ENCODE data around the gene TMEM130.

The TMEM130 gene

GRCh38 chr7:98840722-98841121, 29.1 kb downstream of the TMEM130 start:
- DNase-seq: no peak

DNA sequence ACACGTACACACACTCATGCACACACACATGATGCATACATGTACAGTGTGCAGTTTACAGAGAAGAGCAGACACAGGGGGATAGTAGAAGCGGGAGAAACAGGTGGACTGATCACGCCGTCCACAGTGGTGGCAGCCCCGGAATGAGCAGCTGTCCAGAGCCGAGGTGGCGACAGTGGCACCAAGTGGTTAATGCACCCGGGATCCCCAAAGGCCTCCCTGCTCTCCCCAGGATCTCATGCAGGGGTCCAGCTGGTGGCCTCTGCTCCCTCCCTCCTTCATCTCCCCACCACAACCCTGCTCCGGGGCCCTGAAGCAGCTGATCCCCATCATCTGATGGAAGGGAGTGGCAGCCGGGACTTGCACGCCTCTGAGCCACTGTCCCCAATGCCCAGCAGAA, 29.7 kb downstream of the TMEM130 start:
- no peak for DNase-seq

GRCh38 chr7:98837630-98837972, 32.2 kb downstream of the TMEM130 start:
- no peak for DNase-seq

DNA sequence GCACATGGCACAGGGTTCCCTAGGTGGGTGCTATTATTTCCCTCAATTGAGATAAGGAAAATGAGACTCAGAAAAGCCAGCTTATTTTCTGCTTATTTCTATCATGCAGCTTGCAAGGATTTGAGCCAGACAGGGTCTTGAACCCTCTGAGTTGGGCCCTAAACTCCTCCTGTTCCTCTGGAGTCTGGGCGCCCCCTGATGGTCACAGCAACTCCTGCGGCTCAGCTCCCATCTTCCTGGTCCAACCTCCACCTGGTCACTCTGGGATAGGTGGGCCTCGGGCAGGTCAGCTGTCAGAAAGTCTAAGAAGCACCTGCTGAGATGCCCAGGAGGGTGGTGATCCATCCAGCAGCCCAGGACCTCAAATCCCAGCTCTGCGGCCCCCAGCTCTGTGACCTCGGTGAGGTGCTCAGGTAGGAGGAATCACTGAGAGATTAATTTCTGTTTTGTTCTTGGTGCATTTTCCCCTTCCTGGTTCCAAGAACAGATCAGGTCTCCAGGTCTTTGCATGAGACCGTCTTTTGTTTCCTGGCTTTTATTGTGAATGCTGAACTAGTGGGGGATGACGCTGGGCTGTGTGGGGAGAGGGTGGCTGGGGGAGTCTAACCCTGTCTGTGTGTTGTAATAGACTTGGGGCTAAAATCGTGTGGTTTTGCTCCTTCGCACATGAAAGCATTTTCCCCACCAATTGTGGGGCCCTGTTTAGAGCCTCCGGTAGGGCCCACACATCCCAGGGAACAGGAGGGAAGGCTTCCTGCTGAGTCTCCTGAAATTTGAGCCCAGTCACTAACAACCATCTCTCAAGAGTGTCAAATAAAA, 32.8 kb downstream of the TMEM130 start:
- peak; percentile 21 for DNase-seq

GRCh38 chr7:98834949-98835348, 34.9 kb downstream of the TMEM130 start:
- DNase-seq: no peak

- DNase-seq: no peak
Measured at GRCh38 chr7:98833022-98833421, 36.8 kb downstream of the TMEM130 start.

DNA sequence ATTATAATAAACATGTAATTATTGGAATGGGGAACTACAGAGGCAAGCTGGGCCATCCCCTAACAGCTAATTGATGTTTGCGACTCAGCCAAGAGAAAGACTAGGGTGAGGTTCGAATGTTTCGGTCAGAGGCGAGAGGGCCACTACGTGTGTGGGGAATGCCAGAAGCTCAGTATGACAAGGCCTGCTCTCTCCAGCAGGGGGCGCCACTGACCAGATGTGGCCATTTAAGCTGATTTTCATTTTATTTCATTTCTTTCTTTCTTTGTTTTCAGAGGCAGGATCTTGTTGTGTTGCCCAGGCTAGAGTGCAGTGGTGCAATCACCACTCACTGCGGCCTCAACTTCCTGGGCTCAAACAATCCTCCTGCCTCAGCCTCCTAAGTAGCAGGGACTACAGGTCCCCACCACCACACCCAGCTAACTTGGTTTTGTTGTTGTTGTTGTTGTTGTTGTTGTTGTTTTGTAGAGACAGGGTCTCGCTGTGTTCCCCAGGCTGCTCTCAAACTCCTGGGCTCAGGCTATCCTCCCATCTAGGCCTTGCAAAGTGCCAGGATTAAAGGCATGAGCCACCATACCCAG, 38.1 kb downstream of the TMEM130 start:
- DNase-seq: peak; percentile 29

GRCh38 chr7:98830972-98831548, 38.8 kb downstream of the TMEM130 start:
- DNase-seq: no peak

DNA sequence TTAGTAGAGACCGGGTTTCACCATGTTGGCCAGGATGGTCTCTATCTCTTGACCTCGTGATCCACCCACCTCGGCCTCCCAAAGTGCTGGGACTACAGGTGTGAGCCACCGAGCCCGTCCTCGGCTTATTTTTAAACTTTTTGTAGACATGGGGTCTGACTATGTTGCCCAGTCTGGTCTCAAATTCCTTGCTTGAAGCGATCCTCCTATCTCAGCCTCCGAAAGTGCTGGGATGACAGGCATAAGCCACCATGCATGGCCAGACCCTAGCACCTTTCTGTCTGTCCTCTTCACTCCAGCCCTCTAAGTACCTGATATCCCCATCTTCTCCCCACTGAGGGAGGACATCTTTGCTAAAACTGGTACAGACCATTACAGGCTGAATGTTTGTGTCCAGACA, 41.4 kb downstream of the TMEM130 start:
- no peak for DNase-seq

DNA sequence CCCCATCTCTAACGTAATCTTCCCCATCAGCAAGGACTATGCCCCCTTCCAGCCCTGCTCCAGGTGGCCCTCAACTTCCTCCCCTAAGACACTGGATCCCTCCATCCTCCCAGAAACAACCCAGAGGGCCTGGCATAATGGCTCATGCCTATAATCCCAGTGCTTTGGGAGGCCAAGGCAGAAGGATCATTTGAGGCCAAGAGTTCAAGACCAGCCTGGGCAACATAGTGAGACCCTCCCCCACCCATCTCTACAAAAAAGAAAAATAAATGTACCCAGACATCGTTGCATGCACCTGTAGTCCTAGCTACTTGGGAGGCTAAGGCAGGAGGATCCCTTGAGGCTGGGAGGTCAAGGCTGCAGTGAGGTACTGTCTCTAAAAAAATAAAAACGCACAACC, 42.6 kb downstream of the TMEM130 start:
- no peak for DNase-seq

- DNase-seq: no peak
Measured at GRCh38 chr7:98826811-98827231, 43.0 kb downstream of the TMEM130 start.

DNA sequence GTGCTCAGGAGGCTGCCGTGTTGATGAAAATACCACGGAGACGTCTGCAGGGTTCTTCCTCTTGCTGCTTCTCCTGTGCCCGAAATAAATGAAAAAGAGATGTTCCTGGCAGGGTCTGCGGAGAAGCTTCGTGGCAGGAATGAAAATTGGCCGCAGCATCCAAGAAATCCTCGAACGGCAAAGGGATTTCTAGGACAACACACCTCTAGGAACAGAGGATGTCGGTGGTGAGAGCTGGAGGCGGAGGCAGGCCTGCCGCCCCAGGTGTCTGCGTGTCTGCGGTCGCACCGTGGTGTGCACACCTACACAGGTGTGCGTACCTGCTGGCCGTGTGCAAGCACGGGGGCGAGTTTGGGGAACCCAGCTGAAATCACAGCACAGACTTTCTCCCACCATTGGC, 43.4 kb downstream of the TMEM130 start:
- no peak for DNase-seq

DNA sequence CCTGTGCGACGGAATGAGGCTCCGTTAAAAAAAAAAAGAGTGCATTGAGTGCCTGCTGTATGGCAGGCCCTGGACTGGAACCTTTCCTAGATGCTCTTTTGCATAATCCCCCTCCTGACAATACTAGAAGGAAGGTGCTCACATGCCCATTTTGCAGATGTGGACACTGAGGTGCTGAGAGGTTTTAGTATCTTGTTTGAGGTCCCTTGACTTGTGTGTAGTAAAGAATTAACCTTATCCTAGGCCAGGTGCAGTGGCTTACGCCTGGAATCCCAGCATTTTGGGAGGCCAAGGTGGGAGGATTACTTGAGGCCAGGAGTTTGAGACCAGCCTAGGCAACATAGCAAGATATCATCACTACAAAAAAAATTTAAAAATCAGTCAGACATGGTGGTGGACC, 46.6 kb downstream of the TMEM130 start:
- DNase-seq: no peak

DNA sequence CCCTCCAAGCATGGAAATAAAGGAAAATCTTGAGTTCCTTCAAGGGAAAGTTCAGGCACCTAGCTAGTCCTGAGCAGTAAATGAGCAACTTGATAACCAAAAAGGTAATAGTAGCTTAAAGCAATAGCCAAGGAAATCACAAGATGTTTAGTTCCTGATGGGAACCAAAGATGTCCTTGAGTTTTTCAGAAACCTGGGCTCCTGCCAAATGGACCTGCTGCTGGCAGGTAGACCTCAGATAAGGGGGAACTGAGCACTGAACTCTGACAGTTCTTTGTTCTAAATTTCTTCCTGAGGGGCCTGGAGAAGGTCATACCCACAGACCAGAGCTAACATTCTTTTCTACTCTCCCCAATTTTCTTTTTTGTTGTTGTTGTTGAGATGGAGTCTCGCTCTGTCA, 48.5 kb downstream of the TMEM130 start:
- DNase-seq: no peak

GRCh38 chr7:98816967-98817710, 52.7 kb downstream of the TMEM130 start:
- DNase-seq: no peak

GRCh38 chr7:98816241-98816640, 53.6 kb downstream of the TMEM130 start:
- DNase-seq: no peak

GRCh38 chr7:98815313-98815712, 54.5 kb downstream of the TMEM130 start:
- DNase-seq: no peak

DNA sequence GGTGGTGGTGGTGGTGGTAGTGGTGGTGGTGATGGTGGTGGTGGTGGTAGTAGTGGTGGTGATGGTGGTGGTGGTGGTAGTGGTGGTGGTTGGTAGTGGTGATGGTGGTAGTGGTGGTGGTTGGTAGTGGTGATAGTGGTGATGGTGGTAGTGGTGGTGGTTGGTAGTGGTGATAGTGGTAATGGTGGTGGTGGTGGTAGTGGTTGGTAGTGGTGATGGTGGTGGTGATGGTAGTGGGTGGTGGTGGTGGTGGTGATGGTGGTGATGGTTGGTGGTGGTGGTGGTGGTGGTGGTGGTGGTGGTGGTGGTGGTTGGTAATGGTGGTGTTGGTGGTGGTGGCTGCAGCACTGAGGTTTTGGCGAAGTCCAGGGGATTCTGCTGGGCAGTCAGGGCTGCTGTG, 58.5 kb downstream of the TMEM130 start:
- no peak for DNase-seq

GRCh38 chr7:98810153-98810802, 59.5 kb downstream of the TMEM130 start:
- no peak for DNase-seq

- DNase-seq: no peak
Measured at GRCh38 chr7:98808751-98809460, 60.9 kb downstream of the TMEM130 start.

GRCh38 chr7:98807068-98808048, 62.5 kb downstream of the TMEM130 start:
- DNase-seq: no peak
